Epithelial cell of esophagus (primary cell): ENCODE results near the gene PMS2.
"Not testable (repeated sequence)": the region's sequence is repeated elsewhere in the genome, so short reads cannot be mapped to it uniquely, and the experiment has no call there.

Experiments used
- DNase-seq: peaks from one replicate; pipeline ENCODE4 v3.0.0; 2010; ENCODE audit warnings: low read depth
- H3K4me3 ChIP-seq: 2 replicates; pipeline ENCODE4 v1.5.1; 2011; ENCODE audit warnings: mild to moderate bottlenecking, low read length, control low read depth

The PMS2 gene

DNA sequence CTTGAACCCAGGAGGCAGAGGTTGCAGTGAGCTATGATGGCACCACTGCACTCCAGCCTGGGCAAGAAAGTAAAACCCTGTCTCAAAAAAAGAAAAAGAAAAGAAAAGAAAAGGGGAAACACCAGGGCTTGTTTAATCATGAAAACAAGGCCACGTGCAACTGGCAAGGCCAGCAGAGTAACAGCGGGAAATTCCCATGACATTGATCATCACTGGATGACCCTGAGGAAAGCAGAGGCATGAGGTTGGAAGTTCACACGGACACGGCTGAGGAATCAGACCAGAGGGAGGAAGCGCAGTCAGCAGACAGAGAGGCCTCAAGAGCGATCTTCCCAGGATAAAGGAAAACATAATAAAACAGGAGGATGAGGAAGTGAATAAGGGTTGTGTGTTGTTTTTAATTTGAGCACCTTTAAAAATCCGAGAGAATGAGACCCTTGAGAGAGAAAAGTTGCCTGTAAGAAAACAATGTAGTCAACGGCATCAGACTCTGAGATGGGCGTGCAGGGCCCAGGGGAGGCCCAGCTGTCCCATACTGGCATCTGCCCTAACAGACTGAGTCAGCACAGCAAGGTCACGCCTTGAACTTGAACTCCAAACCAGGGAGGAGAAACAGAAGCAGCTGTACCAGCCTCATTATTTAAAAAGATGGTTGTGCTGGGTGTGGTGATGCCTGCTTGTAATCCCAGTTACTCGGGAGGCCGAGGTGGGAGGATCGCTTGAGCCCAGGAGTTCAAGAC, 76.8 kb downstream of the PMS2 start:
- H3K4me3 ChIP-seq, DNase-seq: not testable (repeated sequence)

DNA sequence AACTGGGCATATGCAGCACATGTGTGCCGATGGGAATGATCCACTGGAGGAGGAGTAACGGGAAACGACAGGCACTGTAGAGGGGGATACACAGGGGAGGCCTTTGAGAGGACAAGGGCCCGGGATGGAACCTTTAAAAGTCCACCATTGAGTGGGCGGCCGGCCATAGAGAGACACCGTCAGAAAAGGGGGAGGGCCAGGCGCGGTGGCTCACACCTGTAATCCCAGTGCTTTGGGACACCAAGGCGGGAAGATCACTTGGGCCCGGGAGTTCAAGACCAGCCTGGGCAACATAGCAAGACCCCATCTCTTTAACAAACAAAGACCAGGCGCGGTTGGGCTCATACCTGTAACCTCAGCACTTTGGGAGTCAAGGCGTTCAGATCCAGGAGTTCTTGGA, 77.6 kb downstream of the PMS2 start:
- not testable (repeated sequence) for H3K4me3 ChIP-seq, DNase-seq

DNA sequence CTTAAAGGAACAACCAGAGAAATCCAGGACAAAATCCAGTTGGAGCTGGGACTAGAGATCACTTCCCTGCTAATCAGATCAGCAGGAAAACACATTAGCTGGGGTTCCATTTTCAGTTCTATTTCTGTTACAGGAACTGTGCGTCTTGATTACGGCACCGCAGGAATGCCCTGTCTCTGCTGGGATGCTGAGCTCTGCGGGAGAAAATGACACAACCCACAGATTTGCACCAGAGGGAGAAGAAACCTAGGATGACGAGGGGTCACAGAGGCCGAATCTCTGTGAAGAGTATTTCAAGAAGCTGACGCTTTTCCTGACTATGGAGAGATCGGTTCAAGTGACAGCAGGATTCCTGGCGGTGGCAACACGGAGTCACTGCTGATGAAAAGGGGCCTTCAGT, 78.6 kb downstream of the PMS2 start:
- not testable (repeated sequence) for H3K4me3 ChIP-seq, DNase-seq

DNA sequence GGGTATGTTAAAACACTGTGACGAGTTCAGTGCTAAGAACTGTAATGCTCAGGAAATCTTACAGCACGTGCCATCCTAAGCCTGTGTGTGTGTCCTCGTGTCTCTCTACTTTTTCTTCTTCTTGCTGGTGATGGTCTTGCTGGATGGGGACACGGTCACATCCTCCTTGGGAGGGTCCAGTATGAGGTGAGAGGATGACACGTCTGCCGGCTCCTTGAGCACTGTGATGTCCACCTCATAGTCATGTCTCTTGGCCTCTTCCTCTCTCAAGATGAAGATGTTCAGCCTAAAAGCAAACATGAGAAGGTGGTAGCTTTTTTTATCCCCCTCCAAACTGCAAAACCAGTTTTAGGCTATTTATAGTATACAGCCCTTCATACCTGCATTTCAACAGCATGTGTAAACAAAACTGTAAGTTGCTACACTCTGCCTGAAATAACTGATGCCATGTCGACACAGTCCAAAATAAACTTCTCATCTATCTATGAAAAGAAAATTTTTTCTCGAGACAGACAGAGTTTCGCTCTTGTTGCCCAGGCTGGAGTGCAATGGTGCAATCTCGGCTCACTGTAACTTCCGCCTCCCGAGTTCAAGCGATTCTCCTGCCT, 82.5 kb downstream of the PMS2 start:
- not testable (repeated sequence) for H3K4me3 ChIP-seq, DNase-seq

DNA sequence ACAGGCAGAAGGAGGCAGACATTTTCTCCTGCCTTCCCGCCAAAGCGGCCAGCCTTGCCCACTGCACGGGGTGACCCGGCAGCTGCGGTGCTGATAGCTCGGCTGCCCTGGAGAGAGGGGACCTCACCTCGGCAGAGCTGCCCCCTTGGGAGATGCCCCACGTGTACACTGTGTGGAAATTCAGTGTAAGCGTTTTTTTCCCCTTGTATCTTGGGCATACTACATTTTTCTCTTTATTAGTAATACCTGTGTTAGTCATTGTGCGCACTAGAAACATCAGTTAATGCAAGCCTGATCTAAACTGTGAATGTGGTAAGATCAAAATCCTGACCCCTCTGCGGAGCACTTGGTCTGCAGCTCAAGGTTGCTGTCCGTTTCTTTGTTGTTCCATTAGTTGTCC, 84.2 kb downstream of the PMS2 start:
- H3K4me3 ChIP-seq, DNase-seq: not testable (repeated sequence)

DNA sequence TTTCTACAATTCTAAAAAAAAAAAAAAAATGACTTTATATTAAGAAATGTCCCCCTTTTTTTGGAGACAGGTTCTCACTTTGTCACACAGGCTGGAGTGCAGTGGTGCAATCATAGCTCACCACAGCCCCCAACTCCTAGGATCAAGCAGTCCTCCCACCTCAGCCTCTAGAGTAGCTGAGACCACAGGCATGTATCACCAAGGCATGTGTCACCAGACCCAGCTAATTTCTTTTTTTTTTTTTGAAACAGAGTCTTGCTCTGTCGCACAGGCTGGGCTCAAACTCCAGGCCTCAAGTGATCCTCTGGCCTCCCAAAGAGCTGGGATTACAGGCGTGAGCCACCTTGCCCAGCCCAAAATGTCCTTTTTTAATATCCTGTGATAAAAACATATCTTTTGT, 84.7 kb downstream of the PMS2 start:
- not testable (repeated sequence) for H3K4me3 ChIP-seq

More for the DNA sequence above, 84.7 kb downstream of the PMS2 start:
- not testable (repeated sequence) for DNase-seq
